A375 (cell line): ENCODE measurements around the gene CAPN5. TPM values are rescaled to one million over a fixed set of nuclear protein-coding genes. Genes with fewer than 3 reads are reported as not detected.

ENCODE experiments used
- total RNA-seq: library from RNA; depleted of rRNA; stranded (reverse); fragments of >200 nt; shearing (Covaris generic); gene quantifications from 2 replicates; pipeline ENCODE4 v1.2.3, GENCODE V29; 2014; rRNA removed

The CAPN5 gene
- total RNA-seq = 8.6 and 13.3 TPM in 2 replicates

GRCh38 chr11:77066229-77067042 is at the start of gene CAPN5:
TSS of gene CAPN5 (plus strand) at chr11:77066971. CDS start at chr11:77084887, 17,916 bp downstream.

GRCh38 chr11:77102246-77103210 is 35.8 kb downstream of the CAPN5 start, which contains the start of gene OMP:
TSS of gene OMP (plus strand) at chr11:77102840. CDS start at chr11:77102840, 0 bp downstream.

GRCh38 chr11:77127920-77128691 is 61.3 kb downstream of the CAPN5 start, which contains the start of gene MYO7A:
TSS of gene MYO7A (plus strand) at chr11:77128246. CDS start at chr11:77130635, 2,389 bp downstream.

Other genes with a start within 250 kb of the CAPN5 start
- 5.0 and 15.5 TPM in 2 replicates for gene ACER3, start 206.1 kb upstream of the CAPN5 start, total RNA-seq
- gene B3GNT6, start 32.6 kb upstream of the CAPN5 start, total RNA-seq = not detected in 2 replicates
- gene OMP, start 35.9 kb downstream of the CAPN5 start, total RNA-seq = not detected in 2 replicates
- gene MYO7A, start 61.3 kb downstream of the CAPN5 start, total RNA-seq = 0.49 and 0.88 TPM in 2 replicates
- 1.2 TPM in 1 of 2 replicates, not detected in the other for gene GDPD4, start 234.7 kb downstream of the CAPN5 start, total RNA-seq